GM10266 (cell line): ENCODE results near the gene ROR1.

Source experiments
- DNase-seq: peaks from one replicate; pipeline ENCODE4 v3.0.0; 2012; ENCODE audit errors: extremely low spot score
- TF ChIP-seq, protein P1 (sequence below): IDR thresholded peaks from 2 replicates; pipeline ENCODE4 v1.5.1; 2012; ENCODE audit warnings: mild to moderate bottlenecking, low read depth; ENCODE audit not compliant: control insufficient read depth, insufficient read depth; ENCODE audit errors: missing control alignments

The ROR1 gene

DNA sequence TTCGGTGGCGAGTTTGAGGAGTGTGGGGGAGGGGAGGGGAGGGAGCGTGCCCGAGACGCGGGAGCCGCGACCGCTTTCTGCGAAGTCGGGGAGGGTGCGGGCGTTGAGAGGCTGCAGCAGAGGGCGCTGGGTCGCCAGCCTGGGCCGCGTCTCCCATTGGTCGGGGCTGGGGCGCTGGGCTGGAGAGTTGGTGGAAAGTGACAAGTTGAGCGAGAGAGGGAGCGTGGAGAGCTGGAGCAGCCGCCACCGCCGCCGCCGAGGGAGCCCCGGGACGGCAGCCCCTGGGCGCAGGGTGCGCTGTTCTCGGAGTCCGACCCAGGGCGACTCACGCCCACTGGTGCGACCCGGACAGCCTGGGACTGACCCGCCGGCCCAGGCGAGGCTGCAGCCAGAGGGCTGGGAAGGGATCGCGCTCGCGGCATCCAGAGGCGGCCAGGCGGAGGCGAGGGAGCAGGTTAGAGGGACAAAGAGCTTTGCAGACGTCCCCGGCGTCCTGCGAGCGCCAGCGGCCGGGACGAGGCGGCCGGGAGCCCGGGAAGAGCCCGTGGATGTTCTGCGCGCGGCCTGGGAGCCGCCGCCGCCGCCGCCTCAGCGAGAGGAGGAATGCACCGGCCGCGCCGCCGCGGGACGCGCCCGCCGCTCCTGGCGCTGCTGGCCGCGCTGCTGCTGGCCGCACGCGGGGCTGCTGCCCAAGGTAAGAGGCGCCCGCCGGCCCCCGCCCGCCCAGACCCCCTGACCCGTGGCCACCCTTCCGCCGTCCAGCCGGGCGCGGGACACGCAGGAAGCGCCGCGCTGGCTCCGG lies at the start of gene ROR1:
ROR1 (plus strand) TSS at position 203 of the 802 bp plus-strand sequence.
- TF ChIP-seq, protein P1, sequence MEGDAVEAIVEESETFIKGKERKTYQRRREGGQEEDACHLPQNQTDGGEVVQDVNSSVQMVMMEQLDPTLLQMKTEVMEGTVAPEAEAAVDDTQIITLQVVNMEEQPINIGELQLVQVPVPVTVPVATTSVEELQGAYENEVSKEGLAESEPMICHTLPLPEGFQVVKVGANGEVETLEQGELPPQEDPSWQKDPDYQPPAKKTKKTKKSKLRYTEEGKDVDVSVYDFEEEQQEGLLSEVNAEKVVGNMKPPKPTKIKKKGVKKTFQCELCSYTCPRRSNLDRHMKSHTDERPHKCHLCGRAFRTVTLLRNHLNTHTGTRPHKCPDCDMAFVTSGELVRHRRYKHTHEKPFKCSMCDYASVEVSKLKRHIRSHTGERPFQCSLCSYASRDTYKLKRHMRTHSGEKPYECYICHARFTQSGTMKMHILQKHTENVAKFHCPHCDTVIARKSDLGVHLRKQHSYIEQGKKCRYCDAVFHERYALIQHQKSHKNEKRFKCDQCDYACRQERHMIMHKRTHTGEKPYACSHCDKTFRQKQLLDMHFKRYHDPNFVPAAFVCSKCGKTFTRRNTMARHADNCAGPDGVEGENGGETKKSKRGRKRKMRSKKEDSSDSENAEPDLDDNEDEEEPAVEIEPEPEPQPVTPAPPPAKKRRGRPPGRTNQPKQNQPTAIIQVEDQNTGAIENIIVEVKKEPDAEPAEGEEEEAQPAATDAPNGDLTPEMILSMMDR: peak; percentile 68
- DNase-seq: peak; percentile 83

DNA sequence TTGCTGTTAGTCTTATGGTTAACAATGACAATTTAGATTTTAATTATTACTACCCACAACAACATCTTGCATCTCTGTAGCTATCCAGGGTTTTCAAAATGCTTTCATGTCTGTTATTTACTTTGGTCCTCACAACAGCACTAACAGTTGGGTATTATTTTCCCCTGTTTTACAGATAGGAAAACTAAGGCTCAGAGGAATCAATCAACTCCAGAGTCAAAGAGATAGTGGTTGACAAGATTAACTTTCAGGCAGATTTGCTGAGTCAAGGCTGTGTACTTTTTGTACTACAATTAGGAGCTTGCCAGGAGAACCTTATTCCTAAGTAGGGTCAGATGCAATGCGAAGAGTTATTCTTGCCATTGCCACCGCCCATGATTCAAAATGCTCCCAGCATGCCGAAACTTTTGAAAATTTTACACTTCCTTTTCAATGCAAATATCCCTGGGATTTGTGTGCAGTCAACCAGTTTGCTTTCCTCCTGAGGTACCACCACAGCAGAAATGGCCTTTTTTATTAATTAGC lies 49.4 kb upstream of the ROR1 start:
- no peak for DNase-seq
- TF ChIP-seq, protein P1: no peak

DNA sequence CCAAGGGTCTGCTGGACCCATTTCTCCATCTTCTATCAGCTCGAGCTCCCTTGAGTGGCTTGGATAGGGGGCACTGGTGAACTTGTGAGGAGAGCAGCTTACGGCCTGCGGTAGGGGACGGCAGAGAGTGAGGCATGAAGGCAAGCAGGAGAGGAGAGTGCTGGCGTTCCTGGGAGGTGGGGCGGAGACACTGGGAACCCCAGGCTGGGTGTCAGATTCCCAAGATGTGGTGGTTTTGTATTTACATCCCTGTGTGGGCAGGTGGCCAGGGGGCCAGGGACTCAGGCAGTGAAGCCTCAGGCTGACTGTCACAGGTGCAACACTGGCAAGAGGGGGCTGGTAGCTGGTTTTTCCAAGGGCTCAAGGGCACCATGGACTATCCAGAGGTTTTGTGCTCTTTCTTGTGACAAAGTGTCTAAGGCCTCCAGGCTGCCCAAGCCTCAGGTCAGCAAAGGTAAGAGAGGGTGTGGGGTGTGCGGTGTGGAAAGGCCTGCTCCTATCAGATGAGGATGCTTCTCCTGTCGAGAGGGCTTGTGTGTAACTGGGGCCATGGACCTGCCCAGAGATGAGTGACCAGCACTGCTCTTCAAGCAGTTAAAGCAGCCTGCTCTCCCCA lies 45.1 kb upstream of the ROR1 start:
- no peak for DNase-seq

DNA sequence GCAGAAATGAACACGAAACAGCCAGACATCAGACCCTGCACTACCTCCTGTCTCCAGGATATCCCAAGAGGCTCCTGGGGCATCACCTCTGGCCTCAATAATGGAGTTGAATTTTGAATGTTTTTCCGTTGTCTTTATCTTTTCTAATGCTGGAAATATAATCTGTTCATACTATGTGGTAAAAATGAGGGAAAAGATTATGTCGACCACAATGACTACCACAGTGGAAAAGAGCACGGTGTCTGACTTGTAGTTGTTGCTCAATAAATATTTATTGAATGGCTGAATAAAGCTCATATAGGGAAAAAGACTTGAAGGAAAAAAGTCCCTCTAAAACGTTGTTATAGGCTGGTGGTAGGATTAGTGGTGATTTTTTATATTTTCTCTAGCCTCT lies 44.6 kb upstream of the ROR1 start:
- DNase-seq: no peak
- TF ChIP-seq, protein P1: no peak

More for the DNA sequence above, 45.1 kb upstream of the ROR1 start:
- TF ChIP-seq, protein P1: no peak

DNA sequence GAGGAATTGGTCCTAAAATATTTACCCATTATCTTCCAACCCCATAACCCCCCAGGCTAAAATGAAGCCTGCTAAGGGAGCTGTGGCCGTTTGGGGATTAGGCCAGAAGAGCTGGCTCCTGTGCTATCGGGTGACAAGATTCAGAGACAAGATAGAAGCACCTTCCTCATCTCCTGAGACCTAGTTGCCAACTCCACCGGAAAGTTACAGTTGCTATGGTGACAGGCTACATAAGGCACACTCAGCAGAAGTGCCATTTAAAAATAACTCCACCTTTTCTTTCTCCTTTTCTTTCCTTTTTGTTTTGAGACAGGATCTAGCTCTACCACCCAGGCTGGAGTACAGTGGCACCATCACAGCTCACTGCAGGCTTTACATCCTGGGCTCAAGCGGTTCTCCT lies 43.6 kb upstream of the ROR1 start:
- DNase-seq: no peak
- TF ChIP-seq, protein P1: no peak

DNA sequence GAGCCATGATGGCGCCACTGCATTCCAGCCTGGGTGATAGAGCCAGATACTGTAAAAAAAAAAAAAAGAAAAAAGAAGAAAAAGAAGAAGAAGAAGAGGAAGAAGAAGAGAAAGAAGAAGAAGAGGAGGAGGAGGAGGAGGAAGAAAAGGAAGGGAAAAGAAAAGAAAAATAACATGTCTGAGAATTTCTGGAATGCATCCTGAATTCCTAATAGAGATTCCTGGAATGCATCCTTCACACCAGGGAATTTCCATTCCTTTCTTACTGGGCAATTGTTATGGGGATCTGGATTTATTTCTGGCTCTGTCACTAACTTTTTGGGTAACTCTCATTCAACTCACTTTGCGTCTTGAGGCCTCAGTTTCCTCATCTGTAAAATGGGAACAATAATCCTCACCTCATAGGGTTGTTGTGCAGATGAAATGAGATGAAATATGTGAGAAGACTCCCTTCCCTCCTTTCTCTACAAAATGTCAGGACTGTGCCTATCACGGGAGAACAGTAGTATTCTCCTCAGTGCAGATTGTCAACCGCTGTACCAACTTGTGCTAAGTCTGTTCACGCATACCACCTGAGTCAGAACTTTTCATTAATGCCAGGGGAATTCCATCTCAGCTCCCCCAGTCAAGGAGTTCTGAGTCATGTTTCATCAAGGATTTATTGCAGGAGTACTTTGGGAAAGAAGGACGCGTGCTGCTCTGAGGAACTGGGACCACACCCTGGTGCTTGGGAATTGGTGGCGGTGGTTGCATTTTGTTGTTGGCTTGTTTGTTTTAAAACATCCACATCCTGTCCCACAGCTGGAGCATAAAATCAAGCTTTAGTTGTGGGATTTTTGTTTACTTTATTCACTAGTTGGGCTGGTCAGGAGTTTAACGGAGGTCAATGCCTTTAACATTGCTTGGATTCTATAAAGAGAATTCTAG lies 42.4 kb upstream of the ROR1 start:
- TF ChIP-seq, protein P1: no peak
- DNase-seq: no peak
